Testis (tissue), 3 donors: ENCODE results near the gene PTPN5. TPM values are rescaled to one million over a fixed set of nuclear protein-coding genes. Genes with fewer than 3 reads are reported as not detected.

Experiments used
- DNase-seq: peaks from one replicate; pipeline ENCODE4 v3.0.0-alpha.2; 2019
- H3K27ac ChIP-seq, 2 donors: fragments of 200-600 bp; sonication (generic); one replicate each; pipeline ENCODE4 v1.5.1; 2019
- H3K27me3 ChIP-seq: fragments of 200-600 bp; sonication (generic); one replicate; pipeline ENCODE4 v1.5.1; 2019
- H3K36me3 ChIP-seq: fragments of 200-600 bp; sonication (generic); one replicate; pipeline ENCODE4 v1.5.1; 2017; ENCODE audit warnings: low read depth; ENCODE audit errors: missing control alignments
- H3K4me1 ChIP-seq: fragments of 200-600 bp; sonication (generic); one replicate; pipeline ENCODE4 v1.5.1; 2019
- H3K4me3 ChIP-seq, 2 donors: fragments of 200-600 bp; sonication (generic); one replicate each; pipeline ENCODE4 v1.5.1; 2017 to 2019
- H3K9me3 ChIP-seq: fragments of 200-600 bp; sonication (generic); one replicate; pipeline ENCODE4 v1.5.1; 2017
- POLR2A ChIP-seq: fragments of 450-650 bp; IDR thresholded peaks from one replicate; pipeline ENCODE4 v1.6.1; 2017; ENCODE audit warnings: antibody characterized with exemption, mild to moderate bottlenecking, moderate library complexity
- WGBS, 2 donors: methylation state at CpG; one replicate each; pipeline ENCODE4 v1.1.5; 2018; 5-methylcytosine and 5-hydroxymethylcytosine counted together
- intact Hi-C: fragments of 100-400 bp; cut with DNase I; formaldehyde crosslinking; loops from one replicate; pipeline ENCODE4 v1.15.1; 2023; ENCODE audit warnings: low total_unique reads
- polyA plus RNA-seq: library from polyadenylated mRNA; stranded (reverse); fragments of 350-450 nt; fragmentation: Illumina TruSeq; extraction: RNeasy Lipid Tissue Mini Kit (QIAGEN cat#74804); gene quantifications from one replicate; pipeline ENCODE4 v1.2.3, GENCODE V29; 2014; ENCODE audit warnings: low read depth, low replicate concordance; ENCODE audit not compliant: insufficient read depth
- total RNA-seq, 2 donors: library from RNA; depleted of rRNA; stranded (reverse); fragments of >200 nt; gene quantifications; one replicate each; pipeline ENCODE4 v1.2.3, GENCODE V29; 2016
- TF ChIP-seq, protein P1 (sequence below), 3 experiments: fragments of 450-650 bp in 2 of 3; fragments of 200-600 bp in 1 of 3; sonication (generic) in 1 of 3; IDR thresholded peaks; one replicate each; pipeline ENCODE4 v1.5.1; 2016 to 2019; ENCODE audit warnings: antibody characterized with exemption in 3 of 3, mild to moderate bottlenecking in 2 of 3, moderate library complexity in 1 of 3

PTPN5 gene
- total and polyA plus RNA-seq, 3 donors from 2014 or later: 4.4 to 10.2 (median 7.8) TPM

DNA sequence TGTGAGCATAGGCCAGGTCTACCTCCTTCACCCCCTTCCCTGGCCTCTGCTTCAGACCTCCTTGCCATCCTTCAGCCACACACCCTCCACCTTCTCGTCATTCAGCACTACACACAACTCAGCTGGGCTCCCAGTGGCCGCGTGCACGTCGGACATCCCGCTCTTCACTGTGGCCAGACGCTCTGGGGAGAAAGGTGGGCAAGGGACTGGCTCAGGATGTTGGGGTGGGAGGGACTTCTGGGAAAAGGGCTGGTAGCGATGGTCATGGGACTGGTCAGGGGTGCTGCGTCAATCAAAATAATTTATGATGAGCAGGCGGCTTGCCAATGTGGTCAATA, 77.2 kb downstream of the PTPN5 start:
- no peak for DNase-seq
- WGBS, 2 donors: 89 to 92% methylated on average over 10 of the region's 10 CpGs
- Histone ChIP-seq H3K9me3 (no peaks in the 10 kb centered on the region), H3K4me1 (no peaks in the 10 kb centered on the region), H3K27me3 (no peaks in the 10 kb centered on the region), H3K36me3 (no peaks in the 10 kb centered on the region), H3K27ac (no peak overlapping the region), H3K4me3 (no peak overlapping the region)
- no peak for TF ChIP-seq POLR2A
- TF ChIP-seq, protein P1, sequence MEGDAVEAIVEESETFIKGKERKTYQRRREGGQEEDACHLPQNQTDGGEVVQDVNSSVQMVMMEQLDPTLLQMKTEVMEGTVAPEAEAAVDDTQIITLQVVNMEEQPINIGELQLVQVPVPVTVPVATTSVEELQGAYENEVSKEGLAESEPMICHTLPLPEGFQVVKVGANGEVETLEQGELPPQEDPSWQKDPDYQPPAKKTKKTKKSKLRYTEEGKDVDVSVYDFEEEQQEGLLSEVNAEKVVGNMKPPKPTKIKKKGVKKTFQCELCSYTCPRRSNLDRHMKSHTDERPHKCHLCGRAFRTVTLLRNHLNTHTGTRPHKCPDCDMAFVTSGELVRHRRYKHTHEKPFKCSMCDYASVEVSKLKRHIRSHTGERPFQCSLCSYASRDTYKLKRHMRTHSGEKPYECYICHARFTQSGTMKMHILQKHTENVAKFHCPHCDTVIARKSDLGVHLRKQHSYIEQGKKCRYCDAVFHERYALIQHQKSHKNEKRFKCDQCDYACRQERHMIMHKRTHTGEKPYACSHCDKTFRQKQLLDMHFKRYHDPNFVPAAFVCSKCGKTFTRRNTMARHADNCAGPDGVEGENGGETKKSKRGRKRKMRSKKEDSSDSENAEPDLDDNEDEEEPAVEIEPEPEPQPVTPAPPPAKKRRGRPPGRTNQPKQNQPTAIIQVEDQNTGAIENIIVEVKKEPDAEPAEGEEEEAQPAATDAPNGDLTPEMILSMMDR (IDR thresholded peaks at IDR 0.05): no peak
- intact Hi-C loops: no loop called here

DNA sequence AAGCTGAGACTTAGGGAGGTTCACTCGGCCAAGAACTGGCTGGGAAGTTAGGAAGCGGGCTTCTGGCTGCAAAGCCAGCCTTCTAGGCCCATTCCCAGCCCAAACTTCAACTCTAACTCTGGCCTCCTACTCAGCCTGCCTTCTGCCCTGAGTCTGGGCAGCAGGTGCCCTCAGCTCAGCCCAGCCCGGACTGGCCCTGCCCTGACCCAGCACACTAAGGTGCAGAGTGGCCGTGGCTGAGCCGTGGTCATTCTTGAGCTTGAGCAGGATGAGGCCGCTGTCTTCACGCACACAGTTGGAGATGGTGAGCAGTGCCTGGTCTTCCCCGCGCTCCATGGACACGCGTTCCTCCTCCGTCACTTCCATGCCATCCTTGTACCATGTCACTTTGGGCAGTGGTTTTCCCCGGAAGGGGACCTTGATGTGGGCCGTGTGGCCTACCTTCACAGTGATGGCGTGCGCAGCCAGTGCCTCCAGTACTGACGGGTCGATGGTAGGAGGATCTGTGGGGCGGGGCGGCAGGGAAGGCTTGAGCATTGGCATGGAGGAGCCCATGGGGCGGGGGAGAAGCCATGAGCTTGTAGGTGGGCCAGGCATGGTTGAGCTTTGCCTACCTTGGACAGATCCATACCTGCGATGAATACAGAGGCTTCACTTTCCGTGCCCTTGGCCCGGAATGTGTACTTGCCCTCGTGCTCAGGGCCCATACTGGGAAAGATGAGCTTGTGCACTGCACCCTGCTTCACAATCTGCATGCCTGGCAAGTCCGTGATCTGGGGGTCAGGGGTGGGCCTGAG, 77.8 kb downstream of the PTPN5 start:
- H3K36me3 ChIP-seq: no peaks in the 10 kb centered on the region
- TF ChIP-seq POLR2A: no peak
- TF ChIP-seq, protein P1 (IDR thresholded peaks at IDR 0.05): no peak
- intact Hi-C loops: no loop called here
- WGBS, 2 donors: 84 to 90% methylated on average over 19 to 26 of the region's 26 CpGs
- H3K27me3 ChIP-seq: no peaks in the 10 kb centered on the region
- no peak for DNase-seq
- H3K4me3 ChIP-seq: no peak overlapping the region
- H3K9me3 ChIP-seq: no peaks in the 10 kb centered on the region
- no peak overlapping the region for H3K27ac ChIP-seq
- no peaks in the 10 kb centered on the region for H3K4me1 ChIP-seq

DNA sequence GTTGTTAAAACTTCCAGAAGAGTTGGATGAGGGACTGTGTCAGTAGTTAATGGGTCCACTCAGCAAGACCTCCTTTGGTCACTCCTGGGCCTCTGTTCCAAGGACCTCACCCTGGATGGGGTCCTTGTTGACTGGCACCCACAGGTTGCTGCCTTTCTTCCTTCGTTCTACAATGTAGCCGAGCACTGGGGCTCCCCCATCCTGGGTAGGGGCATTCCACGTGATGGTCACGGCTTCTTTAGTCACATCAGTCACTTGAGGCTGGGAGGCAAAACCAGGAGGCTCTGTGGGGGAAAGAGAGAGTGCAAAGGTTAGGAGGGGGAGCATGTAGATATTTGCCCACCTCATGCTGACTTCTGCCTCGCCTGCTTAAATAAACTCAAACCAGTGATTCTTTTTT, 81.1 kb downstream of the PTPN5 start:
- Histone ChIP-seq H3K36me3 (no peaks in the 10 kb centered on the region), H3K27ac (no peak overlapping the region), H3K4me1 (peaks cover 2% of the 10 kb centered on the region), H3K27me3 (no peaks in the 10 kb centered on the region), H3K9me3 (no peaks in the 10 kb centered on the region), H3K4me3 (no peak overlapping the region)
- DNase-seq: no peak
- 81 to 82% methylated on average over 5 of the region's 5 CpGs for WGBS, 2 donors
- intact Hi-C loops: no loop called here
- TF ChIP-seq POLR2A: no peak
- TF ChIP-seq, protein P1 (IDR thresholded peaks at IDR 0.05): no peak

DNA sequence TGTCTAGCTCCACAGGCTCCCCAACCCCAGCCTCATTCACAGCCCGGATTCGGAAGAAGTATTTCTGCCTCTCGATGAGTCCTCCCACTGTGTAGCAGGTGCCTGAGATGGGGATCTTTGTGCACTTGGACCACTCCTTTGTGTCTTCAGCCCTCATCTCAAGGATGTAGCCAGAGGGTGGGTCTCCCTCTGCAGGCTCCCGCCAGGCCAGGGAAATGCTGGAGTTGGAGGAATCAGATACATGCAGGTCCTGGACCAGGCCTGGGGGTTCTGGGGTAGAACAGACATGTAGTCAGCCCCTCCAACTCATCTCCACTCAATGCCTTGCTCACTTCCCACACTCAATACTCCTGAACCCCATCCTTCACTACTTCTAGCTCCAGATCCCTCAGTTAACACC, 82.2 kb downstream of the PTPN5 start:
- no peak for TF ChIP-seq POLR2A
- TF ChIP-seq, protein P1 (IDR thresholded peaks at IDR 0.05): no peak
- no peaks in the 10 kb centered on the region for H3K9me3 ChIP-seq
- H3K27me3 ChIP-seq: no peaks in the 10 kb centered on the region
- no peak overlapping the region for H3K27ac ChIP-seq
- WGBS, 2 donors: 95 to 100% methylated on average over 4 of the region's 4 CpGs
- intact Hi-C loops: no loop called here
- no peaks in the 10 kb centered on the region for H3K36me3 ChIP-seq
- no peak overlapping the region for H3K4me3 ChIP-seq
- DNase-seq: no peak
- H3K4me1 ChIP-seq: peaks cover 6% of the 10 kb centered on the region

DNA sequence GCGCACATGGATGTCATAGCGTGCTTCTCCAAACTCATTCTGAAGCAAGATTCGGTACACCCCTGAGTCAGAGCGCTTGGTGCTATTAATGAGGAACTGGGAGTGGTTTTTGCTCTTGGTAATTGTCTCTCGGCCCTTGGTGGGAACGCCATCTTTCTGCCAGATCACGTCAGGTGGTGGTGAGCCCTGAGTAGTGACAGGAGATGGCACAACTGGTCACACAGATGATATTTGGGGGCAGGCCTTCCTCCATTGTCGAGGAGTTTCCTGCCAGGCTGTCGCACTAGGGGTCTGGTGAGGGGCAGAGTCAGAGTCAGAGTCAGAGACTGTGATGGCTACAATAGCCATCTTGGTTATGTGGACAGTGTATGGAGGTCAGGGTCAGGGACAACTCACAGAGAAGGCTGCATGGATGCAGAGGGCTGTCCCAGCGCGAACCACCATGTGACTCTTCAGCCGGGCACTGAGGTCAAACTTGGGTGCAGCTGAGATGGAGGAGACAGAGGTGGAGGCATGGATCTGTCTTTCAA, 83.7 kb downstream of the PTPN5 start:
- H3K27me3 ChIP-seq: no peaks in the 10 kb centered on the region
- intact Hi-C loops: no loop called here
- H3K9me3 ChIP-seq: no peaks in the 10 kb centered on the region
- peaks cover 6% of the 10 kb centered on the region for H3K4me1 ChIP-seq
- 85 to 96% methylated on average over 8 to 12 of the region's 12 CpGs for WGBS, 2 donors
- TF ChIP-seq, protein P1 (IDR thresholded peaks at IDR 0.05): no peak
- TF ChIP-seq POLR2A: no peak
- H3K4me3 ChIP-seq: no peak overlapping the region
- no peak overlapping the region for H3K27ac ChIP-seq
- DNase-seq: no peak
- no peaks in the 10 kb centered on the region for H3K36me3 ChIP-seq
